NOMO-1 (cell line): Measurements from ENCODE around the gene ADAM15.

Experiments used
- DNase-seq, 2 experiments: peaks; one replicate each; lab custom pipeline; 2025; ENCODE audit not compliant: unreplicated experiment in 2 of 2; lab: John Stamatoyannopoulos, UW

ADAM15 gene

DNA sequence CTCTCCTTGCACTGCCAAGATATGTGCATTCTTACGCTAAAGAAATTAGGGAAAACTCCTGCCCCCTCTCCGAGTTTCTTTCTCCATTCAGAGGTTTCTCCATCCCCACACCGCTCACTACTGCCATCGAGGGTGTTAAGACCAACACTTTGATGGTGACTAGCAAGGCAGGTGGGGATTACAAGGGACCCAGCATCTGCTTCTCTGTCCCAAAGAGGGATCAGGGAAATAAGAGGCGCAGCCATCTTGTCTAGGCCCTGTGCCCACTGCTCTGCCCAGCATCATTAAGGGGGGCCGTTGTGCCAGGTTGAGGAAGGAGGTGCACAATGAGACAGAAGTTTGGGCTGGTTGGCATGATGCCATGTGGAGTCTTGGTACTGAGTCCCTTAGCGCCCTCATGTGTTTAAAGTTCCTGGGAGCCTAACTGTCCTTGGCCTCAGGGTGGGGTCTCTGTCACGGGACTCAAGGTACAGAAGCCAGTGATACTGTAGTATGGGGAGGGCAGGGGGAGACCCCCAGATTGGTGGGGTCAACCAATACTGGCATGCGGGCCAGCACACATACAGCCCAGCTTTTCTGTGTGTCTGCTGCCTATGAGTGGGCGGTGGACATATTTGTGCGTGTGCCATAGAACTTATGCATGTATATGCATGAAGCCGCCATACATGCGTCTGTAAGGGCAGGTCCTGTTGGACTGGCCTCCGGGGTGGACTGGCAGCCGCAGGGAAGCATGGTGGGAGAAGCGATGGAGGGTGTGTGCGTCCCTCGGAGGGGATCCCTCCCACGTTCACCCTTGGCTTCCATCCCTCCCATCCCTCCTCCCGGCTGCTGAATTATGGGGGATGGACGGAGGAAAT lies 33.0 kb downstream of the ADAM15 start:
- no peak for DNase-seq

GRCh38 chr1:155084722-155085503 lies 33.8 kb downstream of the ADAM15 start:
- peak; percentile 93 to 94 for DNase-seq

- DNase-seq = peak; percentile 41 to 47
These were observed 34.5 kb downstream of the ADAM15 start for GRCh38 chr1:155085504-155086127.

DNA sequence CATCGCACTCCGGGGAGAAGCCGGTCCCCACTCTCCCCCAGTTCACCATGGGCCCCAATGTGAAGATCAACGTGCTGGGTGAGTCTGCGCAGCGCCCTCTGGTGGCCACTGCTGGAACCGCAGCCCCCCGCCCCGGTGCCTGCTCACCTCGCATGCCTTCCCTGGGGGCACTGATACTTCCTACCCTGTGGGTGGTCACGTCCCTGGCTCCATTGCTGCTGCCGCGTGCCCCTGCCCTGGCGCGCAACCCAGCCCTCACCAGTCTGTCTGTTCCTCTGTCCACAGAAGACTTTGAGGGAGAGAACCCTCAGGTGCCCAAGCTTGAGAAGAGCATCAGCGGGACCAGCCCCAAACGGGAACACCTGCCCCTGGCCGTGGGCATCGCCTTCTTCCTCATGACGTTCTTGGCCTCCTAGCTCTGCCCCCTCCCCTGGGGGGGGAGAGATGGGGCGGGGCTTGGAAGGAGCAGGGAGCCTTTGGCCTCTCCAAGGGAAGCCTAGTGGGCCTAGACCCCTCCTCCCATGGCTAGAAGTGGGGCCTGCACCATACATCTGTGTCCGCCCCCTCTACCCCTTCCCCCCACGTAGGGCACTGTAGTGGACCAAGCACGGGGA lies 35.1 kb downstream of the ADAM15 start:
- peak; percentile 45 to 46 for DNase-seq

DNA sequence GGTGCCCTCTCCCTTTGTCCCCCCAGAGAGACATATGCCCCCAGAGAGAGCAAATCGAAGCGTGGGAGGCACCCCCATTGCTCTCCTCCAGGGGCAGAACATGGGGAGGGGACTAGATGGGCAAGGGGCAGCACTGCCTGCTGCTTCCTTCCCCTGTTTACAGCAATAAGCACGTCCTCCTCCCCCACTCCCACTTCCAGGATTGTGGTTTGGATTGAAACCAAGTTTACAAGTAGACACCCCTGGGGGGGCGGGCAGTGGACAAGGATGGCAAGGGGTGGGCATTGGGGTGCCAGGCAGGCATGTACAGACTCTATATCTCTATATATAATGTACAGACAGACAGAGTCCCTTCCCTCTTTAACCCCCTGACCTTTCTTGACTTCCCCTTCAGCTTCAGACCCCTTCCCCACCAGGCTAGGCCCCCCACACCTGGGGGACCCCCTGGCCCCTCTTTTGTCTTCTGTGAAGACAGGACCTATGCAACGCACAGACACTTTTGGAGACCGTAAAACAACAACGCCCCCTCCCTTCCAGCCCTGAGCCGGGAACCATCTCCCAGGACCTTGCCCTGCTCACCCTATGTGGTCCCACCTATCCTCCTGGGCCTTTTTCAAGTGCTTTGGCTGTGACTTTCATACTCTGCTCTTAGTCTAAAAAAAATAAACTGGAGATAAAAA lies 35.9 kb downstream of the ADAM15 start:
- no peak for DNase-seq

- DNase-seq = peak; percentile 47 to 53
These were observed 40.2 kb downstream of the ADAM15 start for GRCh38 chr1:155091071-155092051.

- DNase-seq = no peak
These were observed 41.0 kb downstream of the ADAM15 start for GRCh38 chr1:155092131-155092530.

DNA sequence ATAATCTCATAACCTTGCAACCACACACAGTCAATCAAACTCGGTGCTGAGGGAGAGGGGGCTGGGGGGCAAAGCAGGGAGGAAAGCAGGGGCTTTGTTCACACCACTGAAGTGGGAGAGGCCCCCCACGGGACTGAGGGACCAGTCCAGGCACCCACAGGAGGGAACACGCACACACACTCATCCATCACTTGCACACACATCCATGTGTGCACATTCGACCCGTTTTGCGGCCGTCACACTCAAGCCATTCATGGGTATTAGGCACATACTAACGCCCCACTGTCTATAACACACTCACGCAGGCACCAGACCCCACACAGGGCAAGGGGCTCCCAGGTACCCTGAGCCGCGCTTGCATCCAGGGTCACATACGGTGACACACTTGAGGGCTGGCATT lies 41.5 kb downstream of the ADAM15 start:
- no peak for DNase-seq

GRCh38 chr1:155093911-155094621 lies 43.0 kb downstream of the ADAM15 start:
- peak; percentile 27 to 55 for DNase-seq

DNA sequence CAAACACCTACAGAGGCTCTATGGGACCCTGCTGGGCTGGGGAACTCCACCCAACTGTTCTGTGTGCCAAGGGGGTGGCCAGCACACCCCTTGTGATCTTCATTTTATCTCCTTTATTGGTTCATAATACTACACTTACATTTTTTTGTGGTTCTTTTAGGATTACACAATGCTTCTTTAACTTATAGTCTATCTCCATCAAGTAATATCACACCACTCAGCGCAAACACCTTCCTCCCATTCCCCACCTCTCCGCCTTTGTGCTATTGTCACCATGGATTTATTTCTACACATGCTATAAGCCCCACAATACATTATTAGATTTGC lies 43.5 kb downstream of the ADAM15 start:
- no peak for DNase-seq

- no peak for DNase-seq
These were observed 48.2 kb downstream of the ADAM15 start for GRCh38 chr1:155099331-155099730.

- DNase-seq = no peak
These were observed 52.2 kb downstream of the ADAM15 start for GRCh38 chr1:155103325-155103724.

DNA sequence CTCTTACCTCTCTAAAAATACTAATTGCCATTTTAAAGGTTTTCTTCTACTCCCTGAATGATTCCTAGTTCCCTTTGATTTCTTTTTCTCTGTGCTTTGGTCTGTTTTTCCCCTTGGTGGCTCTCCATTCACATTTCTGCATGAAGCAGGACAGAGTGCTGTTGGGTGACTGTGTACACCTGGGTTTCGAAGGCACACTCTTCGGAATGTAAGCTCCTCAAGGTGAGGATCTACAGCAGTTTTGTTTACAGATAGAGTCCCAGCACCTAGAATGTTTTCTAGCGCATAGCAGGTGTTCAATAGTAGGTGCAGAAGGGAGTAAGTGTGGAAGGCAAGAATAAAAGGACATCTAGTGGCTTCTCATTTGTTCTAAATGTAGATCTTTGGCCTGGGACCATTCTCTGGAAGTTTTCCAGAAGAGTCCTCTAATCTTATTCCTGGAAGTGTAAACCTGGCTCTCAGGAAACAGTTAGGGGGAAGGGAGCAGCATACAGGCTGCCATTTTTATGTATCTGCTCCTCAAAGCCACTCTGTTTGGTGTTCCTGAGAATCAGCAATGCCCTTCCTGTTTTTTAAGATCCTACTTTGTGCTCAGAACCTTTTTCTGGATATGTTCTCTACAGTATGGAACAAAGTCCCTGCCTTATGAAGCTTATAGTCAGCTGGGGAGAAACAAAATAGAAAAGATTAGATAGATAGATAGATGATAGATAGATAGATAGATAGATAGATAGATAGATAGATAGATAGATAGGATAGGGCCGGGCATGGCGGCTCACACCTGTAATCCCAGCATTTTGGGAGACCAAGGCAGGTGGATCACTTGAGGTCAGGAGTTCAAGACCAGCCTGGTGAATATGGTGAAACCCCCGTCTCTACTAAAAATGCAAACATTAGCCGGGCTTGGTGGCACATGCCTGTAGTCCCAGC lies 53.8 kb downstream of the ADAM15 start:
- DNase-seq = no peak

GRCh38 chr1:155105604-155106011 lies 54.5 kb downstream of the ADAM15 start:
- DNase-seq = no peak

DNA sequence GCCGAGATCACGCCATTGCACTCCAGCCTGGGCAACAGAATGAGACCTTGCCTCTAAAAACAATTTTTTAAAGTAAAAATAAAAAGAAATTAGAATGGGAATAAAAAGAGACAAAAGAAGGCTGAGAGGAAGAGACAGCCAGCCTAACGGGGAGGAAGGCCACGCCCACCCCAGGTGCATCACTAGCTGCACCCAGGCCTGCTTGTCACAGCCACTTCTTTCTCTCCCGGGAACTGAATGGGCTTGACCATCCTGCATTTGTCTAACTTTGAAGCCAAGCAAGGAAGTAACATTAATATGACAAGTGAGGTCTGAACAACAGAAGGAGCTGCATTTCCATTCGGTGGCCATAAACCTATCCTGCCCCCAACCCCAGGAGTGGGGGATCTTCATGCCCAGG lies 55.7 kb downstream of the ADAM15 start:
- no peak for DNase-seq

- no peak for DNase-seq
These were observed 56.5 kb downstream of the ADAM15 start for GRCh38 chr1:155107309-155108264.

DNA sequence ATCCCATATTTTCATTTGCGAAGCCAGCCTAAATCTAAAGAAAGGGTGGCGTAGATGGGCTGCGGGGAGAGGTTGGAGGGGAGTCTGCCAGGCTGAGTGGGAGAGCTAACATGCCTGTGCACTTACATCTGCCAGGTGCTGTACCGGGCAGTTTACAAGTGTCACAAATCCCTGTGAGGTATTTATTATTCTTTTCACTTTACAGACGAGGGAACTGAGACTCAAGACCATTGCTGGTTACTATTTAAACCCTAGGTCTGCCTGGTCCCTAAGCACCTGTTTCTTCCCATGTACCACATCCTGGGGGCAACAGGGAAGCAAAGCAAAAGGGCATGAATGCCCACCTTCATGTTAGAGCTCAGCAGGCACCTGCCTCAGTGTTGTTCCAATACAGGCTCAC lies 57.2 kb downstream of the ADAM15 start:
- no peak for DNase-seq
